ENCODE measurements around the gene ACTA2.

DNA sequence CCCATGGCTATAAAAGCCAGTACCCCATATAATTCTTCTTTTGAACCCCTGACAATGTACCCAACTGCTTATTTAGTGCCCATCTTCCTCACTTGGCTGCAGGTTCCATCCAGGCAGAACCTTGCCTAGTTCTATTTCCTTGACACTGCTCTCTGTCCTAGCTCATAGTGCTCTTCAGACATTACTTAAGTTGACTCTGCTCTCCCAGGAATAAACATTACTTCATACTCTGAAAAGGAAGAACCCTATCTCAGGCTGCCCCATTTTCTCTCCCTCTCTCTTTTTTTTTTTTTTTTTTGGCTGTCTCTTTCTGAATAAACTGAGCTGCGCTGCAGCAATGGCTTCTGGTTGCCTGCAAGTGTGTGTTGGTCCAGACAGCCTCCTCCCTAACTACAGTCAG is 21.0 kb downstream of the ACTA2 start:
- TF ChIP-seq, protein P1, sequence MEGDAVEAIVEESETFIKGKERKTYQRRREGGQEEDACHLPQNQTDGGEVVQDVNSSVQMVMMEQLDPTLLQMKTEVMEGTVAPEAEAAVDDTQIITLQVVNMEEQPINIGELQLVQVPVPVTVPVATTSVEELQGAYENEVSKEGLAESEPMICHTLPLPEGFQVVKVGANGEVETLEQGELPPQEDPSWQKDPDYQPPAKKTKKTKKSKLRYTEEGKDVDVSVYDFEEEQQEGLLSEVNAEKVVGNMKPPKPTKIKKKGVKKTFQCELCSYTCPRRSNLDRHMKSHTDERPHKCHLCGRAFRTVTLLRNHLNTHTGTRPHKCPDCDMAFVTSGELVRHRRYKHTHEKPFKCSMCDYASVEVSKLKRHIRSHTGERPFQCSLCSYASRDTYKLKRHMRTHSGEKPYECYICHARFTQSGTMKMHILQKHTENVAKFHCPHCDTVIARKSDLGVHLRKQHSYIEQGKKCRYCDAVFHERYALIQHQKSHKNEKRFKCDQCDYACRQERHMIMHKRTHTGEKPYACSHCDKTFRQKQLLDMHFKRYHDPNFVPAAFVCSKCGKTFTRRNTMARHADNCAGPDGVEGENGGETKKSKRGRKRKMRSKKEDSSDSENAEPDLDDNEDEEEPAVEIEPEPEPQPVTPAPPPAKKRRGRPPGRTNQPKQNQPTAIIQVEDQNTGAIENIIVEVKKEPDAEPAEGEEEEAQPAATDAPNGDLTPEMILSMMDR (IDR thresholded peaks at IDR 0.05), result no peak
- no peak for TF ChIP-seq POLR2A (IDR thresholded peaks at IDR 0.05)

All from tibial nerve (tissue), 3 donors.